SU-DHL-6 (cell line): ENCODE data around the gene POLR2E.

Experiments used
- H2AFZ ChIP-seq: fragments of 200-600 bp; sonication (generic); 2 replicates; pipeline ENCODE4 v1.6.1; 2014; ENCODE audit warnings: low read depth, mild to moderate bottlenecking, moderate library complexity, mixed read lengths, antibody characterized with exemption, low read length; ENCODE audit not compliant: severe bottlenecking
- H3F3A ChIP-seq: fragments of 200-600 bp; shearing (Covaris generic); 2 replicates; pipeline ENCODE4 v1.6.0; 2016; ENCODE audit warnings: antibody characterized with exemption, mild to moderate bottlenecking; ENCODE audit not compliant: insufficient read depth
- H3K27ac ChIP-seq: fragments of 200-600 bp; sonication (generic); 2 replicates; pipeline ENCODE4 v1.5.1; 2016; ENCODE audit warnings: low read depth, mild to moderate bottlenecking, low read length, moderate library complexity, mixed read lengths
- H3K27me3 ChIP-seq: fragments of 200-600 bp; sonication (generic), shearing (Covaris generic); 2 replicates; pipeline ENCODE4 v1.6.0; 2014; ENCODE audit warnings: mild to moderate bottlenecking, low read length
- H3K36me3 ChIP-seq: fragments of 200-600 bp; sonication (generic); 2 replicates; pipeline ENCODE4 v1.6.1; 2014; ENCODE audit warnings: mild to moderate bottlenecking, low read length, mixed read lengths
- H3K4me2 ChIP-seq: fragments of 300-600, 200-600 bp; shearing (Covaris generic), sonication (generic); 2 replicates; pipeline ENCODE4 v1.6.0; 2014; ENCODE audit warnings: low read length, low read depth, mild to moderate bottlenecking; ENCODE audit not compliant: poor library complexity, severe bottlenecking
- H3K4me3 ChIP-seq: fragments of 200-600 bp; sonication (generic); 2 replicates; pipeline ENCODE4 v1.5.1; 2014; ENCODE audit warnings: antibody characterized with exemption, low read length, mild to moderate bottlenecking, mixed read lengths; ENCODE audit not compliant: insufficient read depth, poor library complexity, severe bottlenecking
- H3K79me2 ChIP-seq: fragments of 200-600 bp; sonication (generic); 2 replicates; pipeline ENCODE4 v1.6.1; 2014; ENCODE audit warnings: mild to moderate bottlenecking, low read length, moderate library complexity; ENCODE audit not compliant: insufficient read depth
- H3K9ac ChIP-seq: fragments of 200-600 bp; sonication (generic); 2 replicates; pipeline ENCODE4 v1.7.0; 2014; ENCODE audit warnings: mild to moderate bottlenecking, low read length
- H3K9me2 ChIP-seq: fragments of 200-600 bp; sonication (generic); replicated peaks from 2 replicates; pipeline ENCODE4 v1.6.1; 2014; ENCODE audit warnings: low read length; ENCODE audit not compliant: insufficient read depth
- H3K9me3 ChIP-seq: fragments of 200-600 bp; sonication (generic); 2 replicates; pipeline ENCODE4 v1.6.1; 2014; ENCODE audit warnings: low read length, mixed read lengths; ENCODE audit not compliant: insufficient read depth
- H4K20me1 ChIP-seq: fragments of 200-600 bp; sonication (generic); 2 replicates; pipeline ENCODE4 v1.6.1; 2014; ENCODE audit warnings: low read depth, mild to moderate bottlenecking, antibody characterized with exemption, low read length, moderate library complexity, mixed read lengths
- EZH2phosphoT487 ChIP-seq: fragments of 200-600 bp; sonication (generic), shearing (Covaris generic); conservative IDR thresholded peaks from 2 replicates; pipeline ENCODE4 v1.6.1; 2018; ENCODE audit warnings: mild to moderate bottlenecking, antibody characterized with exemption, low read length, moderate library complexity, mixed read lengths
- TF ChIP-seq, protein P1 (sequence below): fragments of 200-600 bp; sonication (generic); IDR thresholded peaks from one replicate; pipeline ENCODE4 v1.5.1; 2017; ENCODE audit warnings: antibody characterized with exemption, mild to moderate bottlenecking, low read length, moderate library complexity; ENCODE audit not compliant: insufficient read depth, poor library complexity, severe bottlenecking

The POLR2E gene

GRCh38 chr19:1113030-1113985 lies 18.1 kb upstream of the POLR2E start:
- H3K9ac ChIP-seq: no peak overlapping the region
- H3K4me3 ChIP-seq: no peak overlapping the region
- no peaks in the 10 kb centered on the region for H3K27me3 ChIP-seq
- no peaks in the 10 kb centered on the region for H3K9me3 ChIP-seq
- H3K79me2 ChIP-seq: no peaks in the 10 kb centered on the region
- no peak overlapping the region for H3K27ac ChIP-seq
- H2AFZ ChIP-seq: no peak overlapping the region
- H3K9me2 ChIP-seq: no peaks in the 10 kb centered on the region
- no peaks in the 10 kb centered on the region for H4K20me1 ChIP-seq
- no peak overlapping the region for H3K4me2 ChIP-seq
- H3K36me3 ChIP-seq: no peaks in the 10 kb centered on the region
- no peaks in the 10 kb centered on the region for H3F3A ChIP-seq
- TF ChIP-seq, protein P1, sequence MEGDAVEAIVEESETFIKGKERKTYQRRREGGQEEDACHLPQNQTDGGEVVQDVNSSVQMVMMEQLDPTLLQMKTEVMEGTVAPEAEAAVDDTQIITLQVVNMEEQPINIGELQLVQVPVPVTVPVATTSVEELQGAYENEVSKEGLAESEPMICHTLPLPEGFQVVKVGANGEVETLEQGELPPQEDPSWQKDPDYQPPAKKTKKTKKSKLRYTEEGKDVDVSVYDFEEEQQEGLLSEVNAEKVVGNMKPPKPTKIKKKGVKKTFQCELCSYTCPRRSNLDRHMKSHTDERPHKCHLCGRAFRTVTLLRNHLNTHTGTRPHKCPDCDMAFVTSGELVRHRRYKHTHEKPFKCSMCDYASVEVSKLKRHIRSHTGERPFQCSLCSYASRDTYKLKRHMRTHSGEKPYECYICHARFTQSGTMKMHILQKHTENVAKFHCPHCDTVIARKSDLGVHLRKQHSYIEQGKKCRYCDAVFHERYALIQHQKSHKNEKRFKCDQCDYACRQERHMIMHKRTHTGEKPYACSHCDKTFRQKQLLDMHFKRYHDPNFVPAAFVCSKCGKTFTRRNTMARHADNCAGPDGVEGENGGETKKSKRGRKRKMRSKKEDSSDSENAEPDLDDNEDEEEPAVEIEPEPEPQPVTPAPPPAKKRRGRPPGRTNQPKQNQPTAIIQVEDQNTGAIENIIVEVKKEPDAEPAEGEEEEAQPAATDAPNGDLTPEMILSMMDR: peak; percentile 62
- no peak for TF ChIP-seq EZH2phosphoT487

GRCh38 chr19:1112268-1113029 lies 17.3 kb upstream of the POLR2E start:
- Histone ChIP-seq H3K36me3 (no peaks in the 10 kb centered on the region), H2AFZ (no peak overlapping the region), H3K27me3 (no peaks in the 10 kb centered on the region), H3K79me2 (no peaks in the 10 kb centered on the region), H3K4me2 (no peak overlapping the region), H3K27ac (no peak overlapping the region), H3K4me3 (no peak overlapping the region), H3K9me3 (no peaks in the 10 kb centered on the region), H3K9me2 (no peaks in the 10 kb centered on the region), H3K9ac (no peak overlapping the region), H3F3A (no peaks in the 10 kb centered on the region), H4K20me1 (no peaks in the 10 kb centered on the region)
- TF ChIP-seq, protein P1: no peak
- TF ChIP-seq EZH2phosphoT487: no peak

DNA sequence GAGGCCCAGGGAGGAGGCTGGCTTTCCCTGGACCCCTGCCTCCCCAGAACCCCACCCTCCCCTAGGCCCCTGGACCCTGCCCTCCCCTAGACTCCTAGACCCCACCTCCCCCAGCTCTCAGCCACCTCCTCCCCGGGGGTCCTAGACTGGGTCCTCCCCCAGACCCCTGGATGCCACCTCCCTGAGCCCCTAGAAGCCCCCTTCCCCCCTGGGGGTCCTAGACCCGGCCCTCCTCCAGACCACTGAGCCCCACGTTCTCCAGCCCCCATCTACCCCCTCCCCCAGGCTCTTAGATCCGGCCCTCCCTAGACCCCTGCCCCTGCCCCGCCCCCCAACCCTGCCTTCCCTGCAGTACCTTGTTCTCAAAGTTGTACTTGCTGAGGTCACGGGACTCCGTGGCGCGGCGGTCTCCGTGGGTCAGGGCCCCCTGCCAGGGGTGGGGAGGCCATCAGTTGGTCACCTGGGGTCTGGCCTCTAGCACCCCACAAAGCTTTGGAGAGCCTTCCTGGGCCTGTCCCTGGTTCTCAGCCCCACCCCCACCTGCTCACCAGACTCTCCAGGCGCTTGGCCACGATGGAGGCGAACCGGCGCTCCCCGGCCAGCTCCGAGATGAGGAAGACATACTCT lies 16.6 kb upstream of the POLR2E start:
- no peak overlapping the region for H3K4me2 ChIP-seq
- no peaks in the 10 kb centered on the region for H3K9me3 ChIP-seq
- H3K9ac ChIP-seq: no peak overlapping the region
- H3K79me2 ChIP-seq: no peaks in the 10 kb centered on the region
- no peak overlapping the region for H3K4me3 ChIP-seq
- no peak overlapping the region for H2AFZ ChIP-seq
- H3K27me3 ChIP-seq: no peaks in the 10 kb centered on the region
- no peaks in the 10 kb centered on the region; the same call in 1 of the 2 replicates for H3F3A ChIP-seq
- no peak for TF ChIP-seq EZH2phosphoT487
- TF ChIP-seq, protein P1: no peak
- no peak overlapping the region for H3K27ac ChIP-seq
- H3K9me2 ChIP-seq: no peaks in the 10 kb centered on the region
- H4K20me1 ChIP-seq: no peaks in the 10 kb centered on the region
- H3K36me3 ChIP-seq: no peaks in the 10 kb centered on the region
